Upper lobe of right lung (tissue), 1 donor: ENCODE data around the gene ZNF280D. TPM values are rescaled to one million over a fixed set of nuclear protein-coding genes. Genes with fewer than 3 reads are reported as not detected.

ENCODE experiments used
- ATAC-seq: fragments of 200-7000 bp; cut with Tn5 transposase; one replicate; pipeline ENCODE4 v1.9.1; 2020; ENCODE audit warnings: mild to moderate bottlenecking, moderate library complexity
- DNase-seq: peaks from one replicate; pipeline ENCODE4 v3.0.0-alpha.2; 2020
- H3K27ac ChIP-seq: fragments of 200-600 bp; one replicate; pipeline ENCODE4 v1.8.0; 2022
- H3K27me3 ChIP-seq: fragments of 200-600 bp; one replicate; pipeline ENCODE4 v1.8.0; 2022; ENCODE audit warnings: mild to moderate bottlenecking
- H3K36me3 ChIP-seq: fragments of 200-600 bp; one replicate; pipeline ENCODE4 v1.8.0; 2022
- H3K4me1 ChIP-seq: fragments of 200-600 bp; one replicate; pipeline ENCODE4 v1.8.0; 2022
- H3K4me3 ChIP-seq: fragments of 200-600 bp; one replicate; pipeline ENCODE4 v1.8.0; 2022; ENCODE audit warnings: mild to moderate bottlenecking
- H3K9me3 ChIP-seq: fragments of 200-600 bp; one replicate; pipeline ENCODE4 v1.8.0; 2022
- CTCF ChIP-seq: fragments of 200-600 bp; IDR thresholded peaks from one replicate; pipeline ENCODE4 v1.8.0; 2022; ENCODE audit warnings: antibody characterized with exemption
- intact Hi-C: fragments of 100-400 bp; cut with DNase I; formaldehyde crosslinking; loops from one replicate; pipeline ENCODE4 v1.11.0; 2022
- total RNA-seq: library from RNA; stranded (reverse); fragmentation: NEBNext Ultra II Directional; extraction: Animal tissue kit (Norgen Biotek cat#: 25700); gene quantifications from one replicate; pipeline ENCODE4 v1.2.1, GENCODE V29; 2021
- donor health status: DM: no; HTN: yes; CAD: no; lungs with severe emphysema.

ZNF280D gene
- total RNA-seq, 1 donor from 2014 or later = 46.2 TPM

- Histone ChIP-seq H3K36me3 (no peaks in the 10 kb centered on the region), H3K27ac (no peak overlapping the region), H3K27me3 (no peaks in the 10 kb centered on the region), H3K4me3 (no peak overlapping the region), H3K9me3 (no peaks in the 10 kb centered on the region), H3K4me1 (peaks cover 10% of the 10 kb centered on the region)
- intact Hi-C loops = no loop called here
- no peak for ATAC-seq
- no peak for TF ChIP-seq CTCF
- DNase-seq = no peak
Observed at GRCh38 chr15:56776839-56777238, 43.5 kb upstream of the ZNF280D start.

GRCh38 chr15:56775641-56776040 lies 42.3 kb upstream of the ZNF280D start:
- no peak for TF ChIP-seq CTCF
- DNase-seq (no peak), ATAC-seq (no peak)
- Histone ChIP-seq H3K36me3 (no peaks in the 10 kb centered on the region), H3K27ac (no peak overlapping the region), H3K4me1 (peaks cover 10% of the 10 kb centered on the region), H3K4me3 (no peak overlapping the region), H3K27me3 (no peaks in the 10 kb centered on the region), H3K9me3 (no peaks in the 10 kb centered on the region)
- intact Hi-C loops = no loop called here

- no peak for TF ChIP-seq CTCF
- H3K36me3 ChIP-seq = no peaks in the 10 kb centered on the region
- H3K27me3 ChIP-seq = no peaks in the 10 kb centered on the region
- H3K4me1 ChIP-seq = peaks cover 10% of the 10 kb centered on the region
- H3K4me3 ChIP-seq = no peak overlapping the region
- ATAC-seq (no peak), DNase-seq (no peak)
- no peaks in the 10 kb centered on the region for H3K9me3 ChIP-seq
- intact Hi-C loops = no loop called here
- H3K27ac ChIP-seq = no peak overlapping the region
Observed at GRCh38 chr15:56774356-56774755, 41.0 kb upstream of the ZNF280D start.

- Histone ChIP-seq H3K4me1 (peaks cover 10% of the 10 kb centered on the region), H3K27me3 (no peaks in the 10 kb centered on the region), H3K9me3 (no peaks in the 10 kb centered on the region), H3K36me3 (no peaks in the 10 kb centered on the region), H3K4me3 (no peak overlapping the region), H3K27ac (no peak overlapping the region)
- intact Hi-C loops = no loop called here
- TF ChIP-seq CTCF = no peak
- ATAC-seq (peak; percentile 78), DNase-seq (no peak)
Observed at GRCh38 chr15:56772868-56773639, 39.7 kb upstream of the ZNF280D start.

- no peak for ATAC-seq
Observed at GRCh38 chr15:56770173-56770572, 36.9 kb upstream of the ZNF280D start.

More at GRCh38 chr15:56770173-56770572, 36.9 kb upstream of the ZNF280D start:
- Histone ChIP-seq H3K36me3 (no peaks in the 10 kb centered on the region), H3K4me1 (peaks cover 10% of the 10 kb centered on the region), H3K27ac (no peak overlapping the region), H3K4me3 (no peak overlapping the region), H3K9me3 (no peaks in the 10 kb centered on the region), H3K27me3 (no peaks in the 10 kb centered on the region)
- TF ChIP-seq CTCF = no peak
- DNase-seq = no peak
- intact Hi-C loops = no loop called here
